Mesothelial cell of epicardium (in vitro differentiated cells): ENCODE results near the gene DVL1. TPM values are rescaled to one million over a fixed set of nuclear protein-coding genes. Genes with fewer than 3 reads are reported as not detected.
A peak's percentile ranks its signal among the peaks of the same experiment; 100 is the strongest.

Experiments
- DNase-seq, 2 experiments: peaks; one replicate each; pipeline ENCODE4 v3.0.0; 2021; ENCODE audit warnings: low spot score in 2 of 2; ENCODE audit not compliant: unreplicated experiment in 2 of 2
- H3K27ac Mint-ChIP-seq: 2 replicates; pipeline ENCODE4 v1.8.0; 2021; ENCODE audit warnings: mixed read lengths
- H3K27me3 Mint-ChIP-seq: 2 replicates; pipeline ENCODE4 v1.8.0; 2021; ENCODE audit warnings: low read depth, mixed read lengths
- H3K36me3 Mint-ChIP-seq: 2 replicates; pipeline ENCODE4 v1.8.0; 2021; ENCODE audit warnings: mixed read lengths
- H3K4me1 Mint-ChIP-seq: 2 replicates; pipeline ENCODE4 v1.8.0; 2021; ENCODE audit warnings: mixed read lengths
- H3K4me3 Mint-ChIP-seq: 2 replicates; pipeline ENCODE4 v1.8.0; 2021; ENCODE audit warnings: mild to moderate bottlenecking, moderate library complexity, mixed read lengths
- H3K9me3 Mint-ChIP-seq: 2 replicates; pipeline ENCODE4 v1.8.0; 2021; ENCODE audit warnings: mixed read lengths
- total RNA-seq: library from RNA; stranded (reverse); gene quantifications from 3 replicates; pipeline ENCODE4 v1.2.1, GENCODE V29; 2021
- TF ChIP-seq, protein P1 (sequence below): fragments of 200-600 bp; sonication (generic); IDR thresholded peaks from one replicate; pipeline ENCODE4 v1.5.0; 2021; ENCODE audit warnings: antibody characterized with exemption; ENCODE audit not compliant: unreplicated experiment

DVL1 gene
- total RNA-seq, 1 donor from 2014 or later, result 54.5 TPM

DNA sequence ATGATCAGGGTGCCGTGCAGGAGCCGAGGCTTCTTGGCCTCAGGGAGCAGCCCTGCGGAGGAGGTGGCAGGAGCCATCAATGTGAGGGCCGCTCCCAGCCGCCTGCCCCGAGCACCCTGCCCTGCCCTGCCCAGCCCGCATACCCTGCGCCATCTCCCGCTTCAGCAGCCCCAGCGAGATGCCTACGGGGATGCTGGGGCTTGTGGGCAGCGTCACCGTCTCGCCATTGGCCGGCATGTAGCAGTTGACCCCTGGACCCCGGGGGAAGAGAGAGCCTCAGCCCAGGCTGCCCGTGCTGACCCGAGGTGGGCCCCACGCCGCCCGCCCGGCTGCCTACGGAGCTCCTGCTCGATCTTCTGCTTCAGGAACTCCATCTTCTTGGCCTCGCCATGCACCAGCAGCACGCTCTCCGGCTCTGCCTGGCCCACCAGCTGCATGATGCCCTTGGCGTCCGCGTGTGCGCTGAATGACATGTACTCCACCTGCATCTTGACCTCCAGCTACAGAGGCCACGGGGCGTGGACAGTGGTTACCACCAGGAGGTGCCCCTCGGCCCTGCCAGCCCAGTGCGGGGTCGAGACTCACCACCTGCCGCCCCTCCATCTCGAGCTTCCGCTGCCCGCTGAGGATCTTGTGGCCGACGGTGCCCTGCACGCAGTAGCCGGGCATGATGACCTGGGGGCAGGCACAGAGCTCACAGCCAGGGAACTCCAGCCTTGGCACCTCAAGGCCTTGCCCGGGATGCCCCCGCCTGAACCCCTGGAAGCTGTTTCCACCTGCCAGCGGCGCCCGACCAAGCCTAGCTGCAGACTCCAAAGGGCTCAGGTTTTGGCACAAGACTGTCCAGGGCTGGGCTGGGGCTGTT lies 36.5 kb downstream of the DVL1 start:
- TF ChIP-seq, protein P1, sequence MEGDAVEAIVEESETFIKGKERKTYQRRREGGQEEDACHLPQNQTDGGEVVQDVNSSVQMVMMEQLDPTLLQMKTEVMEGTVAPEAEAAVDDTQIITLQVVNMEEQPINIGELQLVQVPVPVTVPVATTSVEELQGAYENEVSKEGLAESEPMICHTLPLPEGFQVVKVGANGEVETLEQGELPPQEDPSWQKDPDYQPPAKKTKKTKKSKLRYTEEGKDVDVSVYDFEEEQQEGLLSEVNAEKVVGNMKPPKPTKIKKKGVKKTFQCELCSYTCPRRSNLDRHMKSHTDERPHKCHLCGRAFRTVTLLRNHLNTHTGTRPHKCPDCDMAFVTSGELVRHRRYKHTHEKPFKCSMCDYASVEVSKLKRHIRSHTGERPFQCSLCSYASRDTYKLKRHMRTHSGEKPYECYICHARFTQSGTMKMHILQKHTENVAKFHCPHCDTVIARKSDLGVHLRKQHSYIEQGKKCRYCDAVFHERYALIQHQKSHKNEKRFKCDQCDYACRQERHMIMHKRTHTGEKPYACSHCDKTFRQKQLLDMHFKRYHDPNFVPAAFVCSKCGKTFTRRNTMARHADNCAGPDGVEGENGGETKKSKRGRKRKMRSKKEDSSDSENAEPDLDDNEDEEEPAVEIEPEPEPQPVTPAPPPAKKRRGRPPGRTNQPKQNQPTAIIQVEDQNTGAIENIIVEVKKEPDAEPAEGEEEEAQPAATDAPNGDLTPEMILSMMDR, result no peak
- no peak overlapping the region for H3K4me3 Mint-ChIP-seq
- no peaks in the 10 kb centered on the region for H3K27me3 Mint-ChIP-seq
- H3K9me3 Mint-ChIP-seq, result no peaks in the 10 kb centered on the region
- no peak for DNase-seq
- H3K4me1 Mint-ChIP-seq, result peaks cover 8% of the 10 kb centered on the region
- H3K27ac Mint-ChIP-seq, result no peak overlapping the region
- H3K36me3 Mint-ChIP-seq, result peaks cover 5% of the 10 kb centered on the region

DNA sequence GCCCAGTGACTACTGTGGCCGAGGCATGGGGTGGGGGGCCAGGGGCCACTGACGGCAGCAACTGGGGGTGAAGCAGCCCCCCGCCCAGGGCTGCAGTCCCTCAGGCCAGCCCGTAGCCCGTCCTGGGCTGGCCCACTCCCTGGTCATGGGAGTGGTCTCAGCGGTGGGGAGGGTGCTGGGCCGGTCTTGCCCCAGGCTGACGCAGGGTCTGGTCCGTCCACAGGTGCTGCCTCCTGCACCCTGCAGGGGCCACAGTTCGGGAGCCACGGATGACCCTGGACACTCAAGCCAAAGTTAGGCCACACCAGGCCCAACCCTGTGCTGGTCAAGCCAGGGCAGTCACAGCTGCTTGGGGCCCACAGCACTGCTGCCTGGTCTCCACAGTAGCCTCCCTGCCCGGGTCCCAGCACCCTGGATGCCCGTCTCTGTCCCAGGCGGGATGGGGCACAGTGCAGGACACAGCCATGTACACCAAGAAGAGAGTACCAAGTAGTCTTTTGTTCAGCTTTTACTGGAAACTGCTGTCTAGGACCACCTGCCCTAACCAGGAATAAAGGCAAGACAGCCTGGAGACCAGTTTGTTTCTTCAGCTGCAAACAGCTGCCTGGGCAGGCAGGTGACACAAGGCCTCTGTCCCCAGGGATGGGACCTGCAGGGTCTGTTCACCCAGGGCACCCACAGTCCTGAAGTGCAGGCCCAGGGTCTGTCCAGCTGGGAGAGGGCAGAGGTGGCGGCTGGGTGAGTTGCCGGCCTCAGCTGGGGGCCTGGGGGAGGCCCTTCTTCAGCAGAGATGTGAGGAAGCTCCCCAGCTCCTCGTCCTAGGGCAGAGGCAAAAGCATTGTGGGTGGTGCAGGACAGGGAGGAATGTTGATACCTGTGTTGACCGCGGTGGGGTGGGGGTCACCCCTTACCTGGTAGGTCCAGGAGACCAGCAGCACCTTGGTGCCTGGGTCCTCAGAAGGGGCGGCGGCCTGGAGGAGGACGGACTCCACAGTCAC lies 37.8 kb downstream of the DVL1 start:
- no peak overlapping the region for H3K4me3 Mint-ChIP-seq
- no peak for DNase-seq
- no peaks in the 10 kb centered on the region for H3K27me3 Mint-ChIP-seq
- no peaks in the 10 kb centered on the region for H3K9me3 Mint-ChIP-seq
- H3K4me1 Mint-ChIP-seq, result peaks cover 14% of the 10 kb centered on the region
- peaks cover 2% of the 10 kb centered on the region for H3K36me3 Mint-ChIP-seq
- TF ChIP-seq, protein P1, result no peak
- no peak overlapping the region for H3K27ac Mint-ChIP-seq

DNA sequence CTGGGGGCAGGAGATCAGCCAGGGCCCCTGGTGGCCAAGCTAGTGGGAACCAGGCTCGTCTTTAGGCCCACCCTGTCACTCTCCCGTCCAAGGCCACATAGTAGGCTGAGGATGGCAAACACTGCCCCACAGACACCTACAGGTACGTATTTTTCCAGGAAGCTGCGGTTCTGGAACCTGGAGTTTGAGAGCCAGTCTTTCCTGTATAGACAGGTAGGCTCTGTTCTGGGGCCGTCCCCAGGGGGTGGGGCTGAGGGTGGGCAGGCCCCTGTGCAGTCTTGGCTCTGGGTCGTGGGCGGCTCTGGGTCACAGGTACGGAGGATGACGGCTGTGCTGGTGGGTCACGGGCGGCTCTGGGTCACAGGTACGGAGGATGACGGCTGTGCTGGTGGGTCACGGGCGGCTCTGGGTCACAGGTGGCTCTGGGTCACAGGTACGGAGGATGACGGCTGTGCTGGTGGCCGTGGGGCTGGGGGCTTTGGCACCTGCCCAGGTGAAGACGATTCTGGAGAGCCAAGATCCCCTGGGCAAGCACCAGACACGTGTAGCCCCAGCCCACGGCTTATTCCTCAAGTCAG lies 38.7 kb downstream of the DVL1 start:
- H3K36me3 Mint-ChIP-seq, result peaks cover 2% of the 10 kb centered on the region
- H3K4me1 Mint-ChIP-seq, result peaks cover 20% of the 10 kb centered on the region
- H3K27me3 Mint-ChIP-seq, result no peaks in the 10 kb centered on the region
- TF ChIP-seq, protein P1, result no peak
- H3K4me3 Mint-ChIP-seq, result peak overlapping the region; percentile 15
- no peaks in the 10 kb centered on the region for H3K9me3 Mint-ChIP-seq
- H3K27ac Mint-ChIP-seq, result no peak overlapping the region
- no peak for DNase-seq

DNA sequence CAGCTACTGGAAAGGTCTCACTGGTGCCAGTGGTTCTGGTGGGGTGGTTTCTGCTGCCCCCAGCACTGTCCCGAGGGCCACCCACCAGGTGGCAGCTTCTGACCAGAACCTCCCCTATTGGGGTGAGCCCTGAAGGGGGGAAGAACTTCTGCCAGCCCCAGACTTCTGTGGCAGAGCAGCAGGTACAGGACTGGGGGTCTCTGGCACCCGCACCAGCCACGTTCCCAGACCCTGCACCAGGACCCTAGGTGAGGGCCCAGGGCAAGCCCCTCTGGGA lies 39.2 kb downstream of the DVL1 start:
- H3K27ac Mint-ChIP-seq, result no peak overlapping the region
- TF ChIP-seq, protein P1, result no peak

DNA sequence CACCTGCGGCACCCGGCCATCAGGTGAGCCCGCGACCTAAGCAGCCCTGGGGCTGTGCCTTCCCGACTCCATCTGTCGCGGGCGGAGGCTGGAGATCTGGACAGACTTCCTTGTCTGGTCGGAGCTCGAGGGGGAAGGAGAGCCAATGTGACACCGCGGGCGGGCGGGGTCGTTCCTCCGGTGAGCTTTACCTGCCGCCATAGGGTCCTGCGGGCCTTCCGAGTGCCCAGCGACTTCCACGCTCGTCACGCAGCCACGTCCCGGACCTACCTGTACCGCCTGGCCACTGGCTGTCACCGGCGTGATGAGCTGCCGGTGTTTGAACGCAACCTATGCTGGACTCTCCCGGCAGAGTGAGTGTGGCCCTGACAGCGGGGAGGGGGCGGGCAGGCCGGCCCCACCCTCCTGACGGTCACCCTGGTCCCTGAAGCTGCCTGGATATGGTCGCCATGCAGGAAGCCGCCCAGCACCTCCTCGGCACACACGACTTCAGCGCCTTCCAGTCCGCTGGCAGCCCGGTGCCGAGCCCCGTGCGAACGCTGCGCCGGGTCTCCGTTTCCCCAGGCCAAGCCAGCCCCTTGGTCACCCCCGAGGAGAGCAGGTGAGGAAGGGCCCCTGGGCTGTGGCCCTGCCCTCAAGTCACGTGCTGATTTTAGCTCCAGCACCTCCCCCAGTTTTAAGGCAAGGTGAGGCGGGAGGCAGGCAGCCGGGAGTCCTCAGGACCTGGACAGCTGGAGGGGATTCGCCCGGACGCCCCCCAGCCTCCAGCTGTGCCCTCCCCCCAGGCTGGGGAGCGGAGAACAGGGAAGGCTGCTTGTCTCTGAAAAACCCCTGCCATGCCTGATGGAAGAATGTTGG lies 39.7 kb downstream of the DVL1 start:
- Mint-ChIP-seq H3K27ac (no peak overlapping the region), H3K27me3 (no peaks in the 10 kb centered on the region), H3K4me3 (peak overlapping the region; percentile 68), H3K4me1 (peaks cover 24% of the 10 kb centered on the region), H3K9me3 (no peaks in the 10 kb centered on the region), H3K36me3 (peaks cover 2% of the 10 kb centered on the region)
- TF ChIP-seq, protein P1, result no peak
- DNase-seq, result no peak

More for the DNA sequence above, 39.2 kb downstream of the DVL1 start:
- no peak for DNase-seq
- H3K27me3 Mint-ChIP-seq, result no peaks in the 10 kb centered on the region
- peak overlapping the region; percentile 68 for H3K4me3 Mint-ChIP-seq
- H3K9me3 Mint-ChIP-seq, result no peaks in the 10 kb centered on the region
- H3K36me3 Mint-ChIP-seq, result peaks cover 2% of the 10 kb centered on the region
- H3K4me1 Mint-ChIP-seq, result peaks cover 22% of the 10 kb centered on the region
